Right lobe of liver (tissue), 6 donors: ENCODE measurements around the gene BRD1. TPM values are rescaled to one million over a fixed set of nuclear protein-coding genes. Genes with fewer than 3 reads are reported as not detected.

Source experiments
- ATAC-seq, 4 donors: fragments of 200-7000 bp; cut with Tn5 transposase; one replicate each; pipeline ENCODE4 v1.9.1; 2020; ENCODE audit warnings: mild to moderate bottlenecking in 4 of 4, moderate library complexity in 4 of 4
- DNase-seq, 3 donors: peaks; one replicate each; pipeline ENCODE4 v3.0.0-alpha.2; 2020
- H3K27ac ChIP-seq, 3 donors: fragments of 200-600 bp; one replicate each; pipeline ENCODE4 v1.8.0; 2022
- H3K27me3 ChIP-seq, 2 donors: fragments of 200-600 bp; one replicate each; pipeline ENCODE4 v1.8.0; 2022
- H3K36me3 ChIP-seq, 4 donors: fragments of 200-600 bp; sonication (generic) in 1 of 4; one replicate each; pipeline versions ENCODE4 v1.5.1 to v1.8.0; 2017 to 2022; ENCODE audit warnings: control low read depth in 1 of 4
- H3K4me1 ChIP-seq, 4 donors: fragments of 200-600 bp; sonication (generic) in 1 of 4; one replicate each; pipeline versions ENCODE4 v1.5.1 to v1.8.0; 2017 to 2022; ENCODE audit warnings: control low read depth in 1 of 4
- H3K4me3 ChIP-seq, 3 donors: fragments of 200-600 bp; one replicate each; pipeline ENCODE4 v1.8.0; 2022
- H3K9me3 ChIP-seq, 4 donors: fragments of 200-600 bp; sonication (generic) in 1 of 4; one replicate each; pipeline versions ENCODE4 v1.5.1 to v1.8.0; 2017 to 2022; ENCODE audit warnings: control low read depth in 1 of 4
- CTCF ChIP-seq, 4 donors: fragments of 200-600 bp in 3 of 4; fragments of 450-650 bp in 1 of 4; IDR thresholded peaks; one replicate each; pipeline versions ENCODE4 v1.5.1 to v1.8.0; 2016 to 2022; ENCODE audit warnings: antibody characterized with exemption in 4 of 4, mild to moderate bottlenecking in 2 of 4
- POLR2A ChIP-seq: fragments of 450-650 bp; IDR thresholded peaks from one replicate; pipeline ENCODE4 v1.6.1; 2017; ENCODE audit warnings: antibody characterized with exemption, mild to moderate bottlenecking
- WGBS: methylation state at CpG from one replicate; pipeline ENCODE4 v1.1.6; 2018; ENCODE audit warnings: low coverage, low lambda C conversion rate; ENCODE audit not compliant: insufficient coverage; ENCODE audit errors: missing lambda C conversion rate; 5-methylcytosine and 5-hydroxymethylcytosine counted together
- intact Hi-C, 2 donors: fragments of 100-400 bp; cut with DNase I; formaldehyde crosslinking; loops; one replicate each; pipeline versions ENCODE4 v1.11.2 to v1.14.1; 2022
- total RNA-seq, 6 experiments: library from RNA; depleted of rRNA in 2 of 6; stranded (reverse); fragments of >200 nt in 2 of 6; fragmentation: NEBNext Ultra II Directional in 3 of 6; extraction: Animal tissue kit (Norgen Biotek cat#: 25700) in 3 of 6; gene quantifications; one replicate each; pipeline versions ENCODE4 v1.1.0 to v1.2.4, GENCODE V29; 2016 to 2023
- donor health status: DM: no; HTN: yes; CAD: no.
- donor health status: DM: no; HTN: no; CAD: no.
- donor health status: DM: no; HTN: no; CAD: no.
- donor health status: DM: no; HTN: yes; CAD: no.
- donor health status: DM: no; HTN: yes; CAD: no.

BRD1 gene
- total RNA-seq, 6 experiments from 2014 or later = 9.3 to 17.8 (median 11.6) TPM

GRCh38 chr22:49795521-49795920, 32.2 kb downstream of the BRD1 start:
- 95% methylated on average over 2 of the region's 11 CpGs for WGBS
- ATAC-seq = no peak
- intact Hi-C loops = no loop called here
- Histone ChIP-seq H3K27me3 (no peaks in the 10 kb centered on the region), H3K9me3 (no peaks in the 10 kb centered on the region), H3K27ac (no peak overlapping the region), H3K36me3 (peaks cover 4 to 90% (median 36%) of the 10 kb centered on the region in 4 donors), H3K4me1 (no peaks in the 10 kb centered on the region), H3K4me3 (no peak overlapping the region)
- no peak for DNase-seq
- TF ChIP-seq POLR2A = no peak
- TF ChIP-seq CTCF (IDR thresholded peaks at IDR 0.05) = no peak

- no peak overlapping the region for H3K4me3 ChIP-seq
- H3K27me3 ChIP-seq = no peaks in the 10 kb centered on the region
- no peak overlapping the region for H3K27ac ChIP-seq
- H3K9me3 ChIP-seq = no peaks in the 10 kb centered on the region
- intact Hi-C loops = no loop called here
- 83% methylated on average over 7 of the region's 23 CpGs for WGBS
- peaks cover 0 to 15% (median 4%) of the 10 kb centered on the region in 4 donors for H3K4me1 ChIP-seq
- ATAC-seq = no peak
- peaks cover 4 to 86% (median 36%) of the 10 kb centered on the region in 4 donors for H3K36me3 ChIP-seq
- no peak for TF ChIP-seq POLR2A
- TF ChIP-seq CTCF (IDR thresholded peaks at IDR 0.05) = no peak
- DNase-seq = no peak
Observed at GRCh38 chr22:49793871-49794270, 33.8 kb downstream of the BRD1 start.

- 88% methylated on average over 8 of the region's 10 CpGs for WGBS
Observed at GRCh38 chr22:49793296-49793695, 34.4 kb downstream of the BRD1 start.

GRCh38 chr22:49792107-49792506, 35.6 kb downstream of the BRD1 start:
- DNase-seq (no peak), ATAC-seq (no peak)
- H3K36me3 ChIP-seq = peaks cover 4 to 79% (median 28%) of the 10 kb centered on the region in 4 donors
- no peak overlapping the region for H3K4me3 ChIP-seq
- TF ChIP-seq POLR2A (no peak), CTCF (IDR thresholded peaks at IDR 0.05) (no peak)
- 96% methylated on average over 8 of the region's 10 CpGs for WGBS
- intact Hi-C loops = no loop called here
- no peaks in the 10 kb centered on the region for H3K9me3 ChIP-seq
- no peak overlapping the region for H3K27ac ChIP-seq
- H3K4me1 ChIP-seq = peaks cover 0 to 26% (median 4%) of the 10 kb centered on the region in 4 donors
- H3K27me3 ChIP-seq = no peaks in the 10 kb centered on the region

More at GRCh38 chr22:49793296-49793695, 34.4 kb downstream of the BRD1 start:
- TF ChIP-seq POLR2A = no peak
- no peak for TF ChIP-seq CTCF (IDR thresholded peaks at IDR 0.05)
- H3K4me3 ChIP-seq = no peak overlapping the region
- no peaks in the 10 kb centered on the region for H3K27me3 ChIP-seq
- ATAC-seq = no peak
- H3K27ac ChIP-seq = no peak overlapping the region
- peaks cover 0 to 21% (median 4%) of the 10 kb centered on the region in 4 donors for H3K4me1 ChIP-seq
- H3K9me3 ChIP-seq = no peaks in the 10 kb centered on the region
- no peak for DNase-seq
- H3K36me3 ChIP-seq = peaks cover 4 to 80% (median 33%) of the 10 kb centered on the region in 4 donors
- intact Hi-C loops = no loop called here

GRCh38 chr22:49791682-49792081, 36.0 kb downstream of the BRD1 start:
- intact Hi-C loops = no loop called here
- H3K9me3 ChIP-seq = no peaks in the 10 kb centered on the region
- no peak for DNase-seq
- no peaks in the 10 kb centered on the region for H3K27me3 ChIP-seq
- no peak for ATAC-seq
- no peak overlapping the region for H3K4me3 ChIP-seq
- no peak overlapping the region for H3K27ac ChIP-seq
- 80% methylated on average over 8 of the region's 10 CpGs for WGBS
- peaks cover 0 to 26% (median 4%) of the 10 kb centered on the region in 4 donors for H3K4me1 ChIP-seq
- no peak for TF ChIP-seq POLR2A
- no peak for TF ChIP-seq CTCF (IDR thresholded peaks at IDR 0.05)
- H3K36me3 ChIP-seq = peaks cover 4 to 78% (median 28%) of the 10 kb centered on the region in 4 donors
